ENCODE results near the gene ZNRF3.

Gene ZNRF3

DNA sequence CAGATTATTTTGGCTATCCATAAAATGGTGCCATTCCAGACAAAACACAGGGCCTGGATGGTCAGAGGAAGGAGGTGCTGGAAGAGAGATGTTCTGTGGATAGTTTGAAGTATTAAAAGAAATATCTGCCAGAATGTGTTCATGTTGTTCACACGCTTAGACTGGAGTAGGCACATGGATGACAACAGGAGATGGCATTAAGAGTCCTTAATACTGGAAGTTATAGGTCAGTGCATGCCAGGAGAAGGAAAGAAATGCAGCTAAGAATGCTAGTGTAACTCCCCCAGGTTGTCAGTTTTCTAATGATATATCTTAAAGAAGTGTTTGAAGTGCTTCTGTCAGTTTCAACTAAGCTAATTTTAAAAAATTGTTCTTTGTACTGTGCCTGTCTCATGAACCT is 209.7 kb downstream of the ZNRF3 start:
- no peak overlapping the region for H3K27ac ChIP-seq (ENCODE audit: low read depth, low read length)
- H3K36me3 ChIP-seq (ENCODE audit: insufficient read depth, low read length) = no peaks in the 10 kb centered on the region
- H3K4me1 ChIP-seq (ENCODE audit: control insufficient read depth, insufficient read depth, low read length, unreplicated experiment) = peaks cover 8% of the 10 kb centered on the region
- no peaks in the 10 kb centered on the region for H3K27me3 ChIP-seq (ENCODE audit: insufficient read depth, low read length)
- H2AFZ ChIP-seq (ENCODE audit: low read length, unreplicated experiment) = no peak overlapping the region
- H3K4me3 ChIP-seq (ENCODE audit: low read depth, low read length) = no peak overlapping the region
- H3K79me2 ChIP-seq (ENCODE audit: control insufficient read depth, insufficient read depth, low read length, unreplicated experiment) = no peaks in the 10 kb centered on the region

DNA sequence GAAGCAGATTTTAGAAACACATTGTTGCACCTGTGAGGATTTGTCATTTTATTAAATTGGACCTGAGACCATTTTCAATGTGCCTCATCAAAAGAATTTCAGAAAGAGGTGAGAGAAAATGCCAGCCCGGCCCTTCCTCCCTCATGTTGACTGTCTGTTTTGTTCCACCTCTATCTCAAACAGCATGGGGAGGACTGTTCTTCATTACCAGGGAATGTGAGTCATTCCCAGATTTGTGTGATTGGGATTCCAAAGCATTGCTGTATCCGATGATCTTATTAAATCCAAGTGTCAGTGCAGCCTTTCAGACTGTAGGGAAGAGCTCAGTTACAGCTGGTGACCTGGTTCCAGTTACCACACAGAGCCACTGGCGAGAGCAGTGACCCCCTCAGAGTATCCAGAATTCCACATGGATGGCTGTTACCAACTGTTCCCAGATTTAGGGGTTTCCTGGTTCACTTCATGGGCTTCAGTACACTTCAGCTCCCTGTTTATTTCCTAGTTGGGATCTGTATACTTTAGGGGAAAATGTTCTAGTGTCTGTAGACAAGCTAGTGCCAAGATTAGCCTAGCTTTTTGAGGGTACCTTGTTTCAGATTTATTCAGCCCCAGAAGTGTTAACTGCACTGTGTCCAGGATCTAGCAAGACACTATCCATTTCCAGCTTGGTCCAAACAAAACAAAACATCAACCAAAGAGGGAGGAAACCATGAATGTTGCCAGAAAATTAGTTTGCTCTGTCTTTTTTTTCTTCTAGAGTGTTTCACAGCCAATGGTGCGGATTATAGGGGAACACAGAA is 210.3 kb downstream of the ZNRF3 start:
- Histone ChIP-seq H3K4me3 (ENCODE audit: low read depth, low read length) (no peak overlapping the region), H3K4me1 (ENCODE audit: control insufficient read depth, insufficient read depth, low read length, unreplicated experiment) (peaks cover 8% of the 10 kb centered on the region), H2AFZ (ENCODE audit: low read length, unreplicated experiment) (no peak overlapping the region), H3K27ac (ENCODE audit: low read depth, low read length) (no peak overlapping the region), H3K27me3 (ENCODE audit: insufficient read depth, low read length) (no peaks in the 10 kb centered on the region), H3K36me3 (ENCODE audit: insufficient read depth, low read length) (no peaks in the 10 kb centered on the region), H3K79me2 (ENCODE audit: control insufficient read depth, insufficient read depth, low read length, unreplicated experiment) (no peaks in the 10 kb centered on the region)

GRCh38 chr22:29095459-29095858 is 212.1 kb downstream of the ZNRF3 start:
- no peaks in the 10 kb centered on the region for H3K36me3 ChIP-seq (ENCODE audit: insufficient read depth, low read length)
- no peaks in the 10 kb centered on the region for H3K27me3 ChIP-seq (ENCODE audit: insufficient read depth, low read length)
- H2AFZ ChIP-seq (ENCODE audit: low read length, unreplicated experiment) = no peak overlapping the region
- no peak overlapping the region for H3K4me3 ChIP-seq (ENCODE audit: low read depth, low read length)
- peaks cover 8% of the 10 kb centered on the region for H3K4me1 ChIP-seq (ENCODE audit: control insufficient read depth, insufficient read depth, low read length, unreplicated experiment)
- no peak overlapping the region for H3K27ac ChIP-seq (ENCODE audit: low read depth, low read length)
- no peaks in the 10 kb centered on the region for H3K79me2 ChIP-seq (ENCODE audit: control insufficient read depth, insufficient read depth, low read length, unreplicated experiment)

DNA sequence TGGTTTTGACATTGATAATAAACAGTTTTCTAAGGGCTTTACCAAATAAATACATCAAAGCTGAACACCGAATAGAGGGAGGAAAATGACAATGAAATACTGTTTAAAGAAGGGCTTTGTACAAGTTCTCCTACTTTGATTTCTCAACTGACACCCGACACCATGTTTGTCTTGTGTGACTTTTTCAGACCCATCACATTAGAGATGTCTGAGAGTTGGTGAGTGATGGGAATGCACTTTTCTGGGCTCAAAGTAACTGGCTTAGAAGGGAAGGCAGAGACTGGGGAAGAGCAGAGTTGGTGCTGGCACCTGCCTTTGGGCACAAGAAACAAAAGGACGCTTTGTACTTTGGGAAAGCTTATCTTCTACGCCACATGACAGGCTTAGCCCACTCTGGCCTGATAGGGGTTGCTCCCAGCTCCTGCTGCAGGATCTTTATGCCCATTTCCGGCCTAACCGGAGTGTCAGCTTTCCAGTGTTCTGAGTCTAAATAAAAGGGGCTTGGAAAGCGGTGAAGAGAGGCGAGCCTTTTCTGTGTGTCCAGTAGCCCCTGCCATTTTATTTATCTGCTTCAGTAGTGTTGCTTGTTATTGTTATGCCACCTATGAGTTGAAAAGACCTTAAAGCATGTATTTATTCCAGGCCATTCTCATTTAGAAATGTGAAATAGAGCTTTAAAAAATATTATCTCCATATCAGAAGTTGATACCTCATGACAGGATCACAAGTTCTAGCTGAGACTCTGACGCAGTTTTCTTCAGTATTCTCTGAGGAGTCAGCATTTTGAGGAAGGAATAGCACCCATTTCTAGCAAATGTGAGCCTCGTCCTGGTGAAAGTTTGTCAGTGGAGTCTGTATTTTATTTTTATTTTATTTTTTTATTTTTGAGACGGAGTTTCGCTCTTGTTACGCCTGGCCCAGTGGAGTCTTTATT is 213.6 kb downstream of the ZNRF3 start:
- Histone ChIP-seq H3K27ac (ENCODE audit: low read depth, low read length) (no peak overlapping the region), H2AFZ (ENCODE audit: low read length, unreplicated experiment) (no peak overlapping the region)

DNA sequence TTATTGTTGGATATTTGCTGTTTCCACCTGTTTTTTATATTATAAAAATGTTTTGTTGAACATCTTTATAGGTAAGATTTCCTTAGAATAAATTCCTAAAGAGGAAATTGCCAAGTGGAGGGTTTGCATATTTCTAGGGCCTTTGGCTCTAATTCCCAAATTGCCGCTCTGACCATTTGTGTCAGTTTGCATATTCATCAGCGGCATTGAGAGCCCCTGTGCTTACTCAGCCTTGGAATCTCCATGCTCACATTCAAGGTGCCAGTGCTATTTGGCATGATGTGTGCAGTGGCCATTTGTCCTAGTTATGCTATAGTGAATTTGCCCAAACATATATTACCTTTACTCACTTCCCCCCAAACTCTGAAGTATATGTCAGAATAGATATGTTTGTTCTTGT is 214.9 kb downstream of the ZNRF3 start:
- Histone ChIP-seq H3K27ac (ENCODE audit: low read depth, low read length) (no peak overlapping the region), H3K4me1 (ENCODE audit: control insufficient read depth, insufficient read depth, low read length, unreplicated experiment) (peaks cover 8% of the 10 kb centered on the region), H3K79me2 (ENCODE audit: control insufficient read depth, insufficient read depth, low read length, unreplicated experiment) (no peaks in the 10 kb centered on the region), H3K36me3 (ENCODE audit: insufficient read depth, low read length) (no peaks in the 10 kb centered on the region), H3K27me3 (ENCODE audit: insufficient read depth, low read length) (no peaks in the 10 kb centered on the region), H3K4me3 (ENCODE audit: low read depth, low read length) (no peak overlapping the region), H2AFZ (ENCODE audit: low read length, unreplicated experiment) (no peak overlapping the region)

More for the DNA sequence above, 213.6 kb downstream of the ZNRF3 start:
- Histone ChIP-seq H3K36me3 (ENCODE audit: insufficient read depth, low read length) (no peaks in the 10 kb centered on the region), H3K79me2 (ENCODE audit: control insufficient read depth, insufficient read depth, low read length, unreplicated experiment) (no peaks in the 10 kb centered on the region), H3K27me3 (ENCODE audit: insufficient read depth, low read length) (no peaks in the 10 kb centered on the region), H3K4me1 (ENCODE audit: control insufficient read depth, insufficient read depth, low read length, unreplicated experiment) (peaks cover 8% of the 10 kb centered on the region), H3K4me3 (ENCODE audit: low read depth, low read length) (no peak overlapping the region)

GRCh38 chr22:29102300-29102699 is 218.9 kb downstream of the ZNRF3 start:
- H2AFZ ChIP-seq (ENCODE audit: low read length, unreplicated experiment) = no peak overlapping the region
- no peaks in the 10 kb centered on the region for H3K4me1 ChIP-seq (ENCODE audit: control insufficient read depth, insufficient read depth, low read length, unreplicated experiment)
- H3K27me3 ChIP-seq (ENCODE audit: insufficient read depth, low read length) = no peaks in the 10 kb centered on the region
- H3K4me3 ChIP-seq (ENCODE audit: low read depth, low read length) = no peak overlapping the region
- no peak overlapping the region for H3K27ac ChIP-seq (ENCODE audit: low read depth, low read length)
- no peaks in the 10 kb centered on the region for H3K79me2 ChIP-seq (ENCODE audit: control insufficient read depth, insufficient read depth, low read length, unreplicated experiment)
- no peaks in the 10 kb centered on the region for H3K36me3 ChIP-seq (ENCODE audit: insufficient read depth, low read length)

GRCh38 chr22:29103121-29103520 is 219.7 kb downstream of the ZNRF3 start:
- Histone ChIP-seq H3K79me2 (ENCODE audit: control insufficient read depth, insufficient read depth, low read length, unreplicated experiment) (no peaks in the 10 kb centered on the region), H3K4me3 (ENCODE audit: low read depth, low read length) (no peak overlapping the region), H3K27me3 (ENCODE audit: insufficient read depth, low read length) (no peaks in the 10 kb centered on the region), H2AFZ (ENCODE audit: low read length, unreplicated experiment) (no peak overlapping the region), H3K27ac (ENCODE audit: low read depth, low read length) (no peak overlapping the region), H3K4me1 (ENCODE audit: control insufficient read depth, insufficient read depth, low read length, unreplicated experiment) (no peaks in the 10 kb centered on the region), H3K36me3 (ENCODE audit: insufficient read depth, low read length) (no peaks in the 10 kb centered on the region)

DNA sequence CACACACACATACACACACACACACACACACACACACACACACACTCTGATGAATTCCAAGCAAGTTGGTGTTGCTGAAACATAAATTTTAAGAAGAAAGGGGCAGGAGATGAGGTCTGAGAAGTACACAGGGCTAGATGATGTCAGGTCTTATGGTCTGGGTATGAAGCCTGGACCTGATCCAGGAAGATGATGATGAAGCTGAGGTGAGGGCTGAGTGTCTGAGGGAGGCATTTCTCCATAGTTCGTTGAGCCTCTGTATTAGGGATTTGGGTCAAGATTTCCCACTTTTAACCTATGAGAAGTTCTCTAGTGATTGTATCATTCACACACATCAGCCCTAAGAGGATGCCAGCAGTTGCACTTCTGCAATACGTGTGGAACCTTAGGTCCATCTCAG is 222.1 kb downstream of the ZNRF3 start:
- no peaks in the 10 kb centered on the region for H3K4me1 ChIP-seq (ENCODE audit: control insufficient read depth, insufficient read depth, low read length, unreplicated experiment)
- H3K4me3 ChIP-seq (ENCODE audit: low read depth, low read length) = no peak overlapping the region
- no peak overlapping the region for H2AFZ ChIP-seq (ENCODE audit: low read length, unreplicated experiment)
- H3K27me3 ChIP-seq (ENCODE audit: insufficient read depth, low read length) = no peaks in the 10 kb centered on the region
- H3K36me3 ChIP-seq (ENCODE audit: insufficient read depth, low read length) = no peaks in the 10 kb centered on the region
- no peak overlapping the region for H3K27ac ChIP-seq (ENCODE audit: low read depth, low read length)
- H3K79me2 ChIP-seq (ENCODE audit: control insufficient read depth, insufficient read depth, low read length, unreplicated experiment) = no peaks in the 10 kb centered on the region

GRCh38 chr22:29106839-29107238 is 223.5 kb downstream of the ZNRF3 start:
- H3K4me3 ChIP-seq (ENCODE audit: low read depth, low read length) = no peak overlapping the region
- H3K4me1 ChIP-seq (ENCODE audit: control insufficient read depth, insufficient read depth, low read length, unreplicated experiment) = no peaks in the 10 kb centered on the region
- H3K27me3 ChIP-seq (ENCODE audit: insufficient read depth, low read length) = no peaks in the 10 kb centered on the region
- no peak overlapping the region for H3K27ac ChIP-seq (ENCODE audit: low read depth, low read length)
- no peaks in the 10 kb centered on the region for H3K36me3 ChIP-seq (ENCODE audit: insufficient read depth, low read length)
- H2AFZ ChIP-seq (ENCODE audit: low read length, unreplicated experiment) = no peak overlapping the region
- no peaks in the 10 kb centered on the region for H3K79me2 ChIP-seq (ENCODE audit: control insufficient read depth, insufficient read depth, low read length, unreplicated experiment)

Measured in ACC112 (cell line).